Measurements from ENCODE around the gene ADAMTS2. TPM values are rescaled to one million over a fixed set of nuclear protein-coding genes. Genes with fewer than 3 reads are reported as not detected.

Gene ADAMTS2
- total RNA-seq, 1 donor from 2014 or later: 93.2 TPM

- Mint-ChIP-seq H3K27me3 (ENCODE audit: low read depth) (no peaks in the 10 kb centered on the region), H3K4me1 (ENCODE audit: low read depth) (peaks cover 61% of the 10 kb centered on the region), H3K27ac (ENCODE audit: unreplicated experiment) (peak overlapping the region; percentile 91), H3K4me3 (ENCODE audit: unreplicated experiment) (no peak overlapping the region), H3K9me3 (ENCODE audit: low read depth) (no peaks in the 10 kb centered on the region), H3K36me3 (ENCODE audit: low read depth) (no peaks in the 10 kb centered on the region)
- peak; percentile 66 for DNase-seq (ENCODE audit: low spot score)
- TF ChIP-seq CTCF (IDR thresholded peaks at IDR 0.05): peak; percentile 52
These were observed 70.6 kb downstream of the ADAMTS2 start for GRCh38 chr5:179274321-179275315.

GRCh38 chr5:179273441-179274145, 71.7 kb downstream of the ADAMTS2 start:
- DNase-seq (ENCODE audit: low spot score): peak; percentile 46
- no peaks in the 10 kb centered on the region for H3K36me3 Mint-ChIP-seq (ENCODE audit: low read depth)
- H3K27ac Mint-ChIP-seq (ENCODE audit: unreplicated experiment): peak overlapping the region; percentile 71
- peaks cover 52% of the 10 kb centered on the region for H3K4me1 Mint-ChIP-seq (ENCODE audit: low read depth)
- no peaks in the 10 kb centered on the region for H3K9me3 Mint-ChIP-seq (ENCODE audit: low read depth)
- TF ChIP-seq CTCF (IDR thresholded peaks at IDR 0.05): no peak
- no peak overlapping the region for H3K4me3 Mint-ChIP-seq (ENCODE audit: unreplicated experiment)
- H3K27me3 Mint-ChIP-seq (ENCODE audit: low read depth): no peaks in the 10 kb centered on the region

- Mint-ChIP-seq H3K27me3 (ENCODE audit: low read depth) (no peaks in the 10 kb centered on the region), H3K9me3 (ENCODE audit: low read depth) (no peaks in the 10 kb centered on the region), H3K36me3 (ENCODE audit: low read depth) (no peaks in the 10 kb centered on the region), H3K27ac (ENCODE audit: unreplicated experiment) (peak overlapping the region; percentile 71), H3K4me1 (ENCODE audit: low read depth) (peaks cover 47% of the 10 kb centered on the region), H3K4me3 (ENCODE audit: unreplicated experiment) (no peak overlapping the region)
- no peak for TF ChIP-seq CTCF (IDR thresholded peaks at IDR 0.05)
- no peak for DNase-seq (ENCODE audit: low spot score)
These were observed 72.2 kb downstream of the ADAMTS2 start for GRCh38 chr5:179273073-179273435.

- H3K4me3 Mint-ChIP-seq (ENCODE audit: unreplicated experiment): no peak overlapping the region
- no peaks in the 10 kb centered on the region for H3K27me3 Mint-ChIP-seq (ENCODE audit: low read depth)
- no peaks in the 10 kb centered on the region for H3K36me3 Mint-ChIP-seq (ENCODE audit: low read depth)
- no peaks in the 10 kb centered on the region for H3K9me3 Mint-ChIP-seq (ENCODE audit: low read depth)
- H3K4me1 Mint-ChIP-seq (ENCODE audit: low read depth): peaks cover 50% of the 10 kb centered on the region
- peak; percentile 84 for DNase-seq (ENCODE audit: low spot score)
- TF ChIP-seq CTCF (IDR thresholded peaks at IDR 0.05): no peak
- H3K27ac Mint-ChIP-seq (ENCODE audit: unreplicated experiment): no peak overlapping the region
These were observed 72.8 kb downstream of the ADAMTS2 start for GRCh38 chr5:179272326-179273072.
